ENCODE data around the gene SLC35F3.

The SLC35F3 gene

GRCh38 chr1:233904633-233905415 lies at the start of gene SLC35F3:
SLC35F3 (plus strand) TSS chr1:233904676.
- in situ Hi-C loops (cut with HindIII; ENCODE audit: low pct_unique_long_range_greater_than_20kb, low sequenced_read_pairs), result no loop called here
- TF ChIP-seq JUND (IDR thresholded peaks at IDR 0.05; ENCODE audit: low read depth), result no peak
- no peak for DNase-seq (ENCODE audit: low read depth in 1 of 2, low spot score in 1 of 2)

GRCh38 chr1:233859446-233859845 lies 45.0 kb upstream of the SLC35F3 start:
- in situ Hi-C loops (cut with HindIII; ENCODE audit: low pct_unique_long_range_greater_than_20kb, low sequenced_read_pairs), result no loop called here
- DNase-seq (ENCODE audit: low read depth in 1 of 2, low spot score in 1 of 2), result no peak
- TF ChIP-seq JUND (IDR thresholded peaks at IDR 0.05; ENCODE audit: low read depth), result no peak

DNA sequence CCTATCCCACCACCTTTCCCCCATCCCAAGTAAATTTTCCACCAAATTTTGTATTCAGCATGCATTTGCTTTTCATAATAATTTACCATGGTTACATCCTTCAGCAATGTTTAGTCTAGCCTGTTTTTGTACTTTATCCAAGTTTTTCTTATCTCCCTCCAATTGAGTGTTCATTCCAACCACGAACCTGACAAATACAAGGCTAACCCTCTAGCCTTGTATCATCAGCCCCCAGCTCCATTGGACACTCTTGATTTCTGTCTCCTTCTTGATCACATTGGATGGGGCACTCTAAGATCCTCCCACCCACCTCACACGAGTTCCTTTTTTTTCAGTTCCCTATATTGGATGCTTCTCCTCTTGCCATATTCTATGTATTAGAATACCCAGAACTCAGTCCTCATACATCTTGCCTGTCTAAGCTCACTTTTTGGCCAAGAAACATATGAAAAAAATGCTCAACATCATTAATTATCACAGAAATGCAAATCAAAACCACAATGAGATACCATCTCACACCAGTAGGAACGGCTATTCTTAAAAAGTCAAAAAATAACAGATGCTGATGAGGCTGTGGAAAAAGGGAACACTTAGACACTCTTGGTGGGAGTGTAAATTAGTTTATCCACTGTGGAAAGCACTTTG lies 40.5 kb upstream of the SLC35F3 start:
- in situ Hi-C loops (cut with HindIII; ENCODE audit: low pct_unique_long_range_greater_than_20kb, low sequenced_read_pairs), result no loop called here
- TF ChIP-seq JUND (IDR thresholded peaks at IDR 0.05; ENCODE audit: low read depth), result no peak
- DNase-seq (ENCODE audit: low read depth in 1 of 2, low spot score in 1 of 2), result no peak

GRCh38 chr1:233864578-233864977 lies 39.9 kb upstream of the SLC35F3 start:
- no peak for DNase-seq (ENCODE audit: low read depth in 1 of 2, low spot score in 1 of 2)
- in situ Hi-C loops (cut with HindIII; ENCODE audit: low pct_unique_long_range_greater_than_20kb, low sequenced_read_pairs), result no loop called here
- TF ChIP-seq JUND (IDR thresholded peaks at IDR 0.05; ENCODE audit: low read depth), result no peak

DNA sequence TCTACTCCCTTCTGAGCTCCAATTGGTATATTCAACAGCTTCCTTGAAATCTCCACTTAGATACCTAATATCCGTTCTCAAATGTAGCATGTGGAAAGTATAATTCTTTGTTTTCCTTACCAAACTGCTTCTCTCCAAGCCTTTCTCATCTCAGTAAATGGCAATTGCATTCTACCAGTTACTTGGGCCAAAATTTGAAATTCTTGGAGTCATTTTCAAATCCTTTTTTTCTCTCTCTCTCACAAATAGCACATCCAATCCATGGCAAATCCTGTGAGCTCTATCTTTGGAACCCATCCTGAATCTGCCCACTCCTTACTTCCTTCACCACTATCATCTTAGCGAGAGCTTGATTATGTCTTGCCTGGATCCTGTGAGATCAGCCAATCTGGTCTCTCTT lies 39.3 kb upstream of the SLC35F3 start:
- in situ Hi-C loops (cut with HindIII; ENCODE audit: low pct_unique_long_range_greater_than_20kb, low sequenced_read_pairs), result no loop called here
- no peak for DNase-seq (ENCODE audit: low read depth in 1 of 2, low spot score in 1 of 2)
- TF ChIP-seq JUND (IDR thresholded peaks at IDR 0.05; ENCODE audit: low read depth), result no peak

- in situ Hi-C loops (cut with HindIII; ENCODE audit: low pct_unique_long_range_greater_than_20kb, low sequenced_read_pairs), result no loop called here
- no peak for DNase-seq (ENCODE audit: low read depth in 1 of 2, low spot score in 1 of 2)
- no peak for TF ChIP-seq JUND (IDR thresholded peaks at IDR 0.05; ENCODE audit: low read depth)
Measured at GRCh38 chr1:233865902-233866301, 38.6 kb upstream of the SLC35F3 start.

DNA sequence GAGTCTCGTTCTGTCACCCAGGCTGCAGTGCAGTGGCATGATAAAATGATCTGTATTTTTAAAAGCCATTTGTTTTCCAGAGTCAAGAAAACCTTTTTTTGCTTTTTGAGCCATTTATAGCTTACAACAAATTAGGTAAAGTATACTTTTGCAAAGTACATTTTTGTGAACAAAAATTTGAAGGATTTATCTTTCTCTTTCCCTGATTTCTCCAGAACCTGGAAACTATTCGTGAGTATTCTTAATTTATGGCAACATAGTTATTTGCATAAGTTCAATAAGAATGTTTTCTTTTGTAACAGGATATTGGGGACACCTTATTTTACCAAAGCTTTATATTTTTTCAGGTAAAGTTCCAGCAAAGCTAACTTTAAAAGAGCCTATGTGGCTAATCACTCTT lies 37.4 kb upstream of the SLC35F3 start:
- TF ChIP-seq JUND (IDR thresholded peaks at IDR 0.05; ENCODE audit: low read depth), result no peak
- in situ Hi-C loops (cut with HindIII; ENCODE audit: low pct_unique_long_range_greater_than_20kb, low sequenced_read_pairs), result no loop called here

GRCh38 chr1:233868461-233868860 lies 36.0 kb upstream of the SLC35F3 start:
- in situ Hi-C loops (cut with HindIII; ENCODE audit: low pct_unique_long_range_greater_than_20kb, low sequenced_read_pairs), result no loop called here
- no peak for DNase-seq (ENCODE audit: low read depth in 1 of 2, low spot score in 1 of 2)

More for the DNA sequence above, 37.4 kb upstream of the SLC35F3 start:
- no peak for DNase-seq (ENCODE audit: low read depth in 1 of 2, low spot score in 1 of 2)

DNA sequence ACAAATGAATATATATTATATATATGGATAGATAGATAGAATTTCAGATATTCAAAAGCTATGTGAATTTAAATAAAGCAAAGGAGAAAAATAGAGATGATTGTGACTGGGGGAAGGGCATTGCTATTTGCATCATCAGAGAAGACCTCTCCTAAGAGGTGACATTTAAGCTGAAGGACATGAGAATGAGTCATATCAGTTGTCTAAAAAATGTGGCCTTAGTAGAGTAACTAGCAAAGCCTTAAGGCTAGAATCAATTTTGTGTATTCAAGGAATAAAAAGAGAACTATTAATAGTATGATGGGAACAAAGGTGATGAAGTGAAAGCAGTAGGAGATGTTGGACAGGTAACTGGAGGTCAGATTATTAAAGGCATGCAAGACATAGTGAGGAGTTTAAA lies 34.8 kb upstream of the SLC35F3 start:
- no peak for TF ChIP-seq JUND (IDR thresholded peaks at IDR 0.05; ENCODE audit: low read depth)
- DNase-seq (ENCODE audit: low read depth in 1 of 2, low spot score in 1 of 2), result no peak
- in situ Hi-C loops (cut with HindIII; ENCODE audit: low pct_unique_long_range_greater_than_20kb, low sequenced_read_pairs), result no loop called here

More at GRCh38 chr1:233868461-233868860, 36.0 kb upstream of the SLC35F3 start:
- no peak for TF ChIP-seq JUND (IDR thresholded peaks at IDR 0.05; ENCODE audit: low read depth)

GRCh38 chr1:233873666-233874065 lies 30.8 kb upstream of the SLC35F3 start:
- in situ Hi-C loops (cut with HindIII; ENCODE audit: low pct_unique_long_range_greater_than_20kb, low sequenced_read_pairs), result no loop called here
- DNase-seq (ENCODE audit: low read depth in 1 of 2, low spot score in 1 of 2), result no peak
- TF ChIP-seq JUND (IDR thresholded peaks at IDR 0.05; ENCODE audit: low read depth), result no peak

GRCh38 chr1:233879841-233880240 lies 24.6 kb upstream of the SLC35F3 start:
- in situ Hi-C loops (cut with HindIII; ENCODE audit: low pct_unique_long_range_greater_than_20kb, low sequenced_read_pairs), result no loop called here
- no peak for TF ChIP-seq JUND (IDR thresholded peaks at IDR 0.05; ENCODE audit: low read depth)

DNA sequence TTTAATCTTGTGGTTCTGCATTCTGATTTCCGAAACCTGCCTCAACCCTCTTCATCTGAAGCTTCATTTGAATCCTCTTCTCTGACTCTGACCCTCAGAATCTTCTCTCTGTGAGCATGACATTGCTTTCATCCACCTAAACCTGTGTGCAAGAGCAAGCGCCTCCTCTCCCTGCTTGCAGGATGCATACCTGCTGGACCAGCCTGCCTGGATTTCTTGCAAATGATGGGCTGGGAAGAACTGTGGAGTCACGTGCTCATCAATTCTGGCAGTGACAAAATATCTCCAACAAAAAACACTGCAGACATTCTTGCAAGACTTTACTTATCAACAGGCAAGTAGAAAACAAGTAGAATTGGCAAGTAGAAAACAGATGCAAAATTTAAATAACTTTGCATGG lies 20.8 kb upstream of the SLC35F3 start:
- peak in 1 of 2 experiments; percentile 27 for DNase-seq (ENCODE audit: low read depth in 1 of 2, low spot score in 1 of 2)
- in situ Hi-C loops (cut with HindIII; ENCODE audit: low pct_unique_long_range_greater_than_20kb, low sequenced_read_pairs), result no loop called here
- TF ChIP-seq JUND (IDR thresholded peaks at IDR 0.05; ENCODE audit: low read depth), result no peak

More at GRCh38 chr1:233879841-233880240, 24.6 kb upstream of the SLC35F3 start:
- no peak for DNase-seq (ENCODE audit: low read depth in 1 of 2, low spot score in 1 of 2)

DNA sequence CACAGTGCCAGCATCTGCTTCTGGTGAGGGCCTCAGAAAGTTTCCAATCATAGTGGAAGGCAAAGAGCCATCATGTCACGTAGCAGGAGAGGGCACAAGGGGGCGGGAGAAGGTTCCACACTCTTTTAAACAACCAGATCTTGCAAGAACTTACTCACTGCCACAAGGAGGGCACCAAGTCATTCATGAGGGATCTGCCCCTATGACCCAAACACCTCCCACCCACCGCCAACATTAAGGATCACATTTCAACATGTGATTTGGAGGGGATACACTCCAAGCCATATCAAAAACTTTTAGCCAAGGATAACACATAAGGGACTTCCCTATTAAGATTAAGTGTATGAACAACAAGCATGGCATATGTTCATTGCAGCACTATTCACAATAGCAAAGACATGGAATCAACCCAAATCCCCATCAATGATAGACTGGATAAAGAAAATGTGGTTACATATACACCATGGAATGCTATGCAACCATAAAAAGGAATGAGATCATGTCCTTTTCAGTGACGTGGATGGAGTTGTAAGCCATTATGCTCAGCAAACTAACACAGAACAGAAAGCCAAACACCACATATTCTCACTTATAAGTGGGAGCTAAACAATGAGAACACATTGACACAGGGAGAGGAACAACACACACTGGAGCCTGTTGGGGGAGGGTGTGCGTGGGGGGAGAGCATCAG lies 19.9 kb upstream of the SLC35F3 start:
- no peak for DNase-seq (ENCODE audit: low read depth in 1 of 2, low spot score in 1 of 2)
- in situ Hi-C loops (cut with HindIII; ENCODE audit: low pct_unique_long_range_greater_than_20kb, low sequenced_read_pairs), result no loop called here
- TF ChIP-seq JUND (IDR thresholded peaks at IDR 0.05; ENCODE audit: low read depth), result no peak

All from T47D (cell line).